Erythroblast (primary cell): ENCODE results near the gene ERFL.

Experiments used
- GATA1 ChIP-seq: IDR thresholded peaks from 2 replicates; pipeline ENCODE4 v1.6.1; 2011; ENCODE audit warnings: low read depth, mild to moderate bottlenecking, control low read depth, low read length, moderate library complexity
- POLR2A ChIP-seq: IDR thresholded peaks from 2 replicates; pipeline ENCODE4 v1.6.1; 2011; ENCODE audit warnings: mild to moderate bottlenecking, low read length

DNA sequence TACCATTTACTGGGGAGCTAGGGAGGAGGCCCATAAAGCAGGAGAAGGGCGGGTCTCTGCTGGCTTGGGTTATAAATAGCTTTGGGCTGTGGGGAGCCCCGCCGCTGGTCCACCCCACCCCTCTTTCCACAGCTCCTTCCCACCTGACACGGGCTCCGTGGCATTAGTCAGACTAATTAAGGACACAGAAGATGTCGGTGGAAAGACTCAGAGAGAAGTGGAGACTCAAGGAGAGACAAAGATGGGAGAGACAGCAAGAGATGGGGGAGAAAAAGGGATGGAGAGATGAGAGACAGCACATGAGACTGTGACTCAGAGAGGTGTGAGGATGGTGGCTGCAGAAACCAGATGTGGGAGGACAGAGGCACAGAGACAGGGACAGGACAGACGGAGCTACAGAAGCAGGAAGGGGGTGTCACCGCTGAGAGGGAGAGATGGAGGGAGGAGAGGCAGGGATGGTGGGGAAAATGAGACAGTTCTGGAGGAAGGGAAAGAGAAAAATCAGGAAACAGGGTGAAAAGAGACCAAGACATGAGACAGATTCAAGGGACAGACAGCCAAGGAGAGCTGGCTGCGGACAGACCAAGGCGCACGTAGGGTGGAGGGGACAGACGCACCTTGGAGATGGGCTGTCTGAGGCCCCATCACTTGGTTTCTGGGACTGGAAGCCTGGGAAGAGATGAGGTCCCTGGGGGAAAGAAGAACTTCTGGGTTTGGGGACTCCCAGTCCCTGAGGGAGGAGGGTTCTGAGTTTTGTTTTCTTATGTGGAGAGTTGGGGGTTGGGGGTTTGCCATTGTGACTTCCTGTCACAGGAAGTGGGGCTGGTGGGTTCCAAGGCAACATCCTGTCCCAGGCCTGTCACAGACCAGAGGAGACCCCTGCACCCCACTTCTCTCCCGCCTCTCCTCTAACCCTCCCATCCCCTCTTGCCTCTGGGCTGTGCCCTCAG is 41.2 kb downstream of the ERFL start:
- TF ChIP-seq POLR2A = no peak
- no peak for TF ChIP-seq GATA1
